ENCODE results near the gene HNRNPLL.
A peak's percentile ranks its signal among the peaks of the same experiment; 100 is the strongest.
"Not testable (repeated sequence)": the region's sequence is repeated elsewhere in the genome, so short reads cannot be mapped to it uniquely, and the experiment has no call there.

The HNRNPLL gene

GRCh38 chr2:38619458-38620164 lies 16.9 kb upstream of the HNRNPLL start:
- no peak for FAIRE-seq

GRCh38 chr2:38617301-38617700 lies 14.6 kb upstream of the HNRNPLL start:
- no peak for FAIRE-seq

GRCh38 chr2:38615237-38615636 lies 12.5 kb upstream of the HNRNPLL start:
- no peak for FAIRE-seq

- FAIRE-seq, result no peak
These were observed 11.1 kb upstream of the HNRNPLL start for GRCh38 chr2:38613849-38614213.

GRCh38 chr2:38613126-38613848 lies 10.6 kb upstream of the HNRNPLL start:
- FAIRE-seq, result peak; percentile 55

DNA sequence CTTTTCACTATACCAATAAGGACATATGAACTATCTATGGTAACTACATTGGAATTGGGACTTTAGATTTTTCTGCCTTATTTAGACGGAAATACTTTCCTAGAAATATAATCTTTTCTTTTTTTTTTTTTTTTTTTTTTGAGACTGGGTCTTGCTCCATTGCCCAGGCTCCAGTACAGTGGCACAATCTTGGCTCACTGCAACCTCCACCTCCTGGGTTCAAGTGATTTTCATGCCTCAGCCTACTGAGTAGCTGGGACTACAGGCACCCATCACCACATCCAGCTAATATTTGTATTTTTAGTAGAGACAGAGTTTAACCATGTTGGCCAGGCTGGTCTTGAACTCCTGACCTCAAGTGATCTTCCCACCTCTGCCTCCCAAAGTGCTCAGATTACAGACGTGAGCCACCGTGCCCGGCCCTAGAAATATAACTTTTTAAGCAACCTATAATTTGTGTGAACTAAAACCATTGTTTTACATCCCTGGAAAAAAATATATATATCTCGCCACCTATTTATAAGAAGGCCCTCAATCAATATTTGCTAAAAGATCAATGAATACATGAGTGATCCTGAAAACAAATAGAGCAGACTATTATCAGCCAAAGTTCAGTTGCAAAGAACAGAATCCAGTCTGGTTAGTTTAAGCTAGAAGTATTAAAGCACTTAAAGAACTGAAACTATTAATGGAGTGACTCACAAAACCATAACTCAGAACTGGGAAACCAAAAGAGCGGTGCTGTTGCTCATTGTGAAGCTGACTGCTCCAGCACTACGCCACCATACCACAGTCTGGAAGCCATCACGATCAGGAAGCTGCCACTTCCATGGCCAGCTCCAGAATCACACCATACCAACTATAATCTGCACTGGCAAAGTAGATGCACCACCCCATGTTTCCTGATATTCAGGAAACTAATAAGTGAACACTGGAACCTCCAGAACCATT lies 8.4 kb upstream of the HNRNPLL start:
- FAIRE-seq, result no peak

- FAIRE-seq, result not testable (repeated sequence)
These were observed 6.5 kb upstream of the HNRNPLL start for GRCh38 chr2:38609246-38609645.

DNA sequence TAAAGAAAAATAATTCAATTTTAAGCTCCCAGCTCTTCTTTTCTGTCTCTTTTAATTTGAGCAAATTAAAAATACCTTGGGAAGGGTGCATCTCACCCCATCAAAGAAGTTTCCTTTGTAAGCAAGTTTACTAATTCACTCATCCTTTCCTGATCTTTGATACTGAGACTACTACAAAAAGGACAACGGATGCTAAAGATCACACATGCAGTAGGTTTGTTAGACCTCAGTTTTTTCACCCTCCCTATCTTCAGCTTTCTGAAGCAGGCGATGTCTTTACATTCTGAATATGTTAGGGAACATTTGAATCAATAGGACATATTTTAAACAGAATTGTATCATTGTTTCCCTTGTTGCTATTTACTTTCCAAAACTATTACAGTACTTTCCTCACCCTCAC lies 6.0 kb upstream of the HNRNPLL start:
- FAIRE-seq, result no peak

DNA sequence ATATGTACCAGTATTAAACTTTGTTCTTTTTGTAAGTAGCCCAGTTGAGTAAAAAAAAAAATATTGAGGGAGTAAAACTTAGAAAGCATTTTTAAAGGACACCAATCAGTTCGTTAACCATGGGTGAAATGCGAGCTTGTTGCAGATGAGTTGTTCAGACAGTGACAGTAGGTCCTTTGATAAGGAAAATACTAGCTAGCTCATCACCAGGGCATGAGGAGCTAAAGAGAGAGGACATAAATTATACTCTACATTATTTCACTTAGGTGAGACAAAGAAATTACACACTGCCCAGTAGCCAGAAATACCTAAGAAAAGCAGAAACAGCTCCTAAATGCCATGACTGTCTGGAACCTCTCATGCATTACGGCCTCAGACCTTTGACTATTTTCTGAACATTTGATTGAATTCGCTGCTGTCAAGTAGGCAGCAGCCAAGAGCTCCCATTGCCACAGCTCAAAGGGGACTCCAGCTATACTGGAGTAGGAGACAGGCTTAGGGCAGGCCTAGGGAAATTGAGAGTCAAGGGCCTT lies 2.6 kb upstream of the HNRNPLL start:
- no peak for FAIRE-seq

DNA sequence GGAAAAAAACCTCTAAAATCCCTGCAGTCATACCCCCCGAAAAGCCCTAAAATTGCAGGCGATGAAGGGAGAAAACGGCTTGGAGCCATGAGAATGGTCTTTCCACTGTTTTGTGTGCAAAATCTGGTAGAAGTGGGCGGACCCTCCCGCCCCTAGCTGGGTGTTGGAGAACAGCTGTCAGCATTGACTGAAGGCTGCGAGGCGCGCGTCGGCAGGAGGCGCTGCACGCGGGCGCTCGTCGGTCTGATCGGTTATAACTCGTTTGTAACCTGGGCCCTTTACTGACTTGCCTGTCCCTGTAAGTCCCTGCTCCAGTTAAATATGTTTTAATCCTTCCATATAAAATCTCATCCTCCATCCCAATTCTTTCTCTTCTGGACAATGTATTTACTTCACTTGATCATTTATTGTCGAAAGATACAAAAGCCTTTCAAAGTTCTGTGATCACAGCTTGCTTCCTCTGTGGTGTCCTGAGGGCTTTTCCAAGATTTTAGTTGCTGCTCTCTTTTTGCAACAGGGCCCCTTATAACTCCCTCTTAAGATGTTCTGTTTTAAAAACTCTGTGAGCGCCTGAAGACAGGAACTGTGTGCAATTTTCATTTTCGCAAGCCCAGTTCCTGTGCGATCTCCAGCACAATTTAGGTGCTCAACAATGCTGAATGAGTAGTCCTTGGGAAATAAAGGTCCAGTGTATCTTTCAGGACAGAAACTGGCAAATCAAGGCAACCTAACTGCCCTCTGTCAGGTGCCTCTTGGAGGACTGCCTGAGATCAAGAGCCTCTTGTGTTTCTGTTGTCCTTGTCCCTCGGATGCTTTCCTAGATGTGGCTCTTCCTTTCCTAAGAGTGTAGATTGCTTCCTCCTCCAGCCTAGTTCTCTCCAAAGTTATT lies 918 bp upstream of the HNRNPLL start:
- FAIRE-seq, result no peak

GRCh38 chr2:38602136-38602731 lies 494 bp downstream of the HNRNPLL start:
- no peak for FAIRE-seq

DNA sequence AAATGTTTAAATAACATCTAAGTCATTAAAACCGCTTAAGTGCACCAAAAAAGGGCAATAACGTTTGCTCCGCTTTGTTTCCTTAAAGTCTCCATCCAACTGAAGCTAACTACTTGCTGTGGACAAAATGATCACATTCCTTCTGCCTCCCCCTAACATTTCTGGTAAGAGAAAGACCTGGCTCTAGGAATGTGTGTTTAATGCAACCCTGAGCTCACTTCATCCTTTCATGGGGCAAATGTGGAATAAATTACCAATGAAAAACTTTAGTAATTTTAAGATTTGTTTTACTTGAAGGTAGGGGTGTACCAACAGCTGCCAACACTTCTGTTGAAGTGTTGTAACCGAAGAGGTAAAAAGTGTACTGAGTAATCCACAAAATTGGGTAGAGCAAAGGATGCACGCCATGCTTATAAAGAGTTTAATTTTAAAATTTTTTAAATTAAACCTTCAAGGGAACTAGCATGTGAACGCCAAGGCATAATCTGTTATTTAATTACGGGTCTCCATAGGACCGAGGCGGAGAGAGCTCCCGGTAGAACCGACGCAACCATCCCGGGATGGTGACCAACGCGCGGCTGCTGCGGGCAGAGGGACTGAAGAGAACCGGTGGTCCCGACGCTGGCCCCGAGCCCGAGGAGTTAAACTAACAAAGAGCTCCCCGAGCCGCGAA lies 1.1 kb downstream of the HNRNPLL start:
- no peak for FAIRE-seq

DNA sequence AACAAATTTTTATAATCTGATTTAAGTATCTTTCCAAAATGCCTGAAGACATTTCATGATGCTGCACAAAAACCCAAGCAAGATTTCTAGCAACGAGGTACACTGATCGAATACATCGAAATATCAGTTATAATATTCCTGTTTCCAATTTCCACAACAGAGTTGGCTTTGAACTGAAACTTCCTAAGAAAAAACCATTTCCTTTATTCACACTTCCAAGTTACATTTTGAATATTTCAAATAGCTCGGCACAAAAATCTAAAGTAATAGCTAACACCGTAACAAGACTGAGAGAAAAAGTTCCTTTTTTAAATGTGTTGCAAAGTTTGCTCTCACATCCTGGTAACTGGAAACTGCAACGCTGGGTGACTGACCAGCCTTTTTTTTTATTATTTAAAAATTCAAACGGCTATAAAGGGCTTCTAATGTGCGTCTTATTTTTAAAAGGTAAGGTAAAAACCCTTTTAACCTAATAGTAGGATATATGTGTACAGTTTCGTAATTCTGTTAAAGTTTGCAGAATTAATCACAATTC lies 1.7 kb downstream of the HNRNPLL start:
- no peak for FAIRE-seq

GRCh38 chr2:38600242-38600891 lies 2.4 kb downstream of the HNRNPLL start:
- FAIRE-seq, result no peak

- no peak for FAIRE-seq
These were observed 3.0 kb downstream of the HNRNPLL start for GRCh38 chr2:38599706-38600105.

- no peak for FAIRE-seq
These were observed 3.8 kb downstream of the HNRNPLL start for GRCh38 chr2:38598991-38599295.

DNA sequence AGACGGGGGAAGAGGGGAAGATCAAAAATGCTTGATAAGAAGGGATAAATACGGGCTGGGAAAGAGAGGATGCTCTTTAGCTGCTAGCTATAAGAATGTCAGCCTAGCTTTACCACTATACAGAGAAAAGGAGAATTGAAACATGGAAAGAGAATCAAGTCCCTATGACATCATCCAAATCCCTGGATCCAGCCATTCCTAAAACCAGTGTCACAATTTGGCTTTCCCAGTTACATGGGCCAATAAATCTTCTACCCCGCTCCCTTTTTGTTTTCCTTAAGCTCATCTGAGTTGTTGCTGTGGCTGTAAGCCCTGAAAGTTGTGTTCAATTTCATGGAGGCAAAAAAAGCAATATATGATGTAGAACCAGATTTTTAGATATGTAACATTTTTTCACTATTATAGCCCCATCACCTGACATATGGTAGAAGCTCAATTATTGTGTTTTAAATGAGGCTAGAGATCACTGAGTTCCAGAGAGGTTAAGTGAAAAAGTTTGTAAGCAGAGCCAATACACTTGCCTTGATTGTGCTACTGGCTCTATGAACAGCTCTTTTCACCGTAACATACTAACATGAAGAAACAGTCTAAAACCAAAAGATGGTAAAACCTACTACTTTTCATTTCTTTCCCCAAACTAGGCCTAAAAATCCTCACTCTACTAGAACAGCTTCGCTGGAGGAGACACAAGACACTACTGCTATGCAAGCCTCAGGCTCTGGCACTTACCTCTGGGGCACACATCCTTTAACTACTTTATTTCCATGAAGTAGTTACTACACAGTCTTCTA lies 4.3 kb downstream of the HNRNPLL start:
- no peak for FAIRE-seq

DNA sequence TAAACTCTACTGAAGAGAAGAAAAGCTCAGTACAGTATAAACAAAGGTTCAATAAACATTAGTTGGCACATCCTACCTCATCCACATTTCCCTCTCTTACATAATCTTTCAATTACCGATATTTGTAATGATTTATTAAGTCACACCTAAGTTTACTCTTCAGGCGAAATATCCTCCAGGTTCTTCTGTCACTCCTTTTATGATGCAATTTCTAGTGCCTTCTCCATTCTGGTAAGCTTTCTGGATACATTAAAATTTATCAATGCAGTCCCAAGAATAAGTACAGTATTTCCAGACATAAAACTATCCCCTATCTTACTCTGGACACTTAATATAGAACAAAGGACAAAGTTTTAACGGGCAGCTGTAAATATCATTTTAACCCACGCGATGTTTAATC lies 5.6 kb downstream of the HNRNPLL start:
- no peak for FAIRE-seq

DNA sequence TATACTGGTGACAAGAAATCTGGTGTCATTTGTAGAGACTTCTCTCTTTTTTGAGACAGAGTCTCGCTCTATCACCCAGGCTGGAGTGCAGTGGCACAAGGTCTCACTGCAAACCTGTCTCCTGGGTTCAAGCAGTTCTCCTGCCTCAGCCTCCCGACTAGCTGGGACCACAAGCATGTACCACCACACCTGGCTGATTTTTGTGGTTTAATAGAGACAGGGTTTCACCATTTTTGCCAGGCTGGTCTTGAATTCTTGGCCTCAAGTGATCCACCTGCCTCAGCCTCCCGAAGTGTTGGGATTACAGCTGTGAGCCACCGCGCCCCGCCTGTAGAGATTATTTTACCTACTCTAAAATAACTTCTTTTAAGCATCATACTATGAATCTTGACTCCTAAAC lies 6.5 kb downstream of the HNRNPLL start:
- no peak for FAIRE-seq

GRCh38 chr2:38592951-38593350 lies 9.8 kb downstream of the HNRNPLL start:
- FAIRE-seq, result peak; percentile 36

Data from islet of Langerhans (tissue), 1 donor.